Astrocyte (in vitro differentiated cells and primary cell): ENCODE results near the gene ABCC1. TPM values are rescaled to one million over a fixed set of nuclear protein-coding genes. Genes with fewer than 3 reads are reported as not detected.

Experiments
- DNase-seq: peaks from one replicate; pipeline ENCODE4 v3.0.0-alpha.2; 2010; ENCODE audit warnings: low read depth
- FAIRE-seq: peaks from 2 replicates; lab custom pipeline; 2011; peaks lifted over from hg19 to GRCh38; lab: Jason Lieb, UNC
- H2AFZ ChIP-seq: 2 replicates; pipeline ENCODE4 v1.6.0; 2012; ENCODE audit warnings: low read depth, low read length, inconsistent platforms
- H3K27ac ChIP-seq: 2 replicates; pipeline ENCODE4 v1.5.1; 2011; ENCODE audit warnings: low read depth, low read length, inconsistent platforms
- H3K27me3 ChIP-seq: 2 replicates; pipeline ENCODE4 v1.6.0; 2011; ENCODE audit warnings: low read length, inconsistent platforms; ENCODE audit not compliant: insufficient read depth
- H3K36me3 ChIP-seq: 2 replicates; pipeline ENCODE4 v1.5.1; 2011; ENCODE audit warnings: low read length, inconsistent platforms; ENCODE audit not compliant: insufficient read depth
- H3K4me1 ChIP-seq: 2 replicates; pipeline ENCODE4 v1.5.1; 2011; ENCODE audit warnings: low read length, inconsistent platforms; ENCODE audit not compliant: insufficient read depth
- H3K4me2 ChIP-seq: 2 replicates; pipeline ENCODE4 v1.6.0; 2012; ENCODE audit warnings: low read length, inconsistent platforms
- H3K4me3 ChIP-seq: 2 replicates; pipeline ENCODE4 v1.5.1; 2011; ENCODE audit warnings: low read depth, mild to moderate bottlenecking, low read length, inconsistent platforms; ENCODE audit not compliant: insufficient read depth
- H3K79me2 ChIP-seq: 2 replicates; pipeline ENCODE4 v1.6.0; 2012; ENCODE audit warnings: mild to moderate bottlenecking, low read length, inconsistent platforms; ENCODE audit not compliant: insufficient read depth
- H3K9ac ChIP-seq: 2 replicates; pipeline ENCODE4 v1.6.0; 2012; ENCODE audit warnings: mild to moderate bottlenecking, low read length, inconsistent platforms
- H3K9me3 ChIP-seq: 2 replicates; pipeline ENCODE4 v1.5.1; 2012; ENCODE audit warnings: low read depth, mild to moderate bottlenecking, low read length, inconsistent platforms; ENCODE audit not compliant: insufficient read depth
- H4K20me1 ChIP-seq: 2 replicates; pipeline ENCODE4 v1.6.0; 2012; ENCODE audit warnings: low read length, inconsistent platforms; ENCODE audit not compliant: insufficient read depth
- H3K27ac Mint-ChIP-seq: one replicate; pipeline ENCODE4 v1.8.0; 2021; ENCODE audit warnings: mild to moderate bottlenecking, mixed read lengths; ENCODE audit not compliant: unreplicated experiment
- H3K27me3 Mint-ChIP-seq: one replicate; pipeline ENCODE4 v1.8.0; 2021; ENCODE audit warnings: low read depth, mixed read lengths; ENCODE audit not compliant: unreplicated experiment
- H3K36me3 Mint-ChIP-seq: one replicate; pipeline ENCODE4 v1.8.0; 2021; ENCODE audit warnings: low read depth, mixed read lengths; ENCODE audit not compliant: unreplicated experiment
- H3K4me1 Mint-ChIP-seq: one replicate; pipeline ENCODE4 v1.8.0; 2021; ENCODE audit warnings: low read depth, mixed read lengths; ENCODE audit not compliant: unreplicated experiment
- H3K4me3 Mint-ChIP-seq: one replicate; pipeline ENCODE4 v1.8.0; 2021; ENCODE audit warnings: mild to moderate bottlenecking, moderate library complexity, mixed read lengths; ENCODE audit not compliant: unreplicated experiment
- H3K9me3 Mint-ChIP-seq: one replicate; pipeline ENCODE4 v1.8.0; 2021; ENCODE audit warnings: mild to moderate bottlenecking, mixed read lengths; ENCODE audit not compliant: unreplicated experiment
- CTCF ChIP-seq: IDR thresholded peaks from 2 replicates; pipeline ENCODE4 v1.5.1; 2011; ENCODE audit warnings: low read depth, mild to moderate bottlenecking, inconsistent platforms, low read length, moderate library complexity; ENCODE audit not compliant: insufficient read depth
- EZH2 ChIP-seq: IDR thresholded peaks from 2 replicates; pipeline ENCODE4 v1.6.1; 2012; ENCODE audit warnings: mild to moderate bottlenecking, low read length, inconsistent platforms; ENCODE audit not compliant: insufficient read depth
- total RNA-seq: library from RNA; stranded (reverse); gene quantifications from 2 replicates; pipeline ENCODE4 v1.2.1, GENCODE V29; 2021

Gene ABCC1
- total RNA-seq, 1 donor from 2014 or later: 42.1 TPM

GRCh38 chr16:16167927-16168326, 218.5 kb downstream of the ABCC1 start:
- no peak overlapping the region for H3K27ac Mint-ChIP-seq
- no peaks in the 10 kb centered on the region for H3K36me3 ChIP-seq
- no peak overlapping the region for H3K27ac ChIP-seq
- TF ChIP-seq CTCF (no peak), EZH2 (no peak)
- H3K4me1 ChIP-seq: no peaks in the 10 kb centered on the region
- no peak overlapping the region for H3K4me3 ChIP-seq
- H3K9me3 Mint-ChIP-seq: peaks cover 5% of the 10 kb centered on the region
- DNase-seq (no peak), FAIRE-seq (no peak)
- no peaks in the 10 kb centered on the region for H3K27me3 ChIP-seq
- no peak overlapping the region for H3K9ac ChIP-seq
- no peak overlapping the region for H2AFZ ChIP-seq
- H3K36me3 Mint-ChIP-seq: peaks cover 8% of the 10 kb centered on the region
- no peaks in the 10 kb centered on the region for H4K20me1 ChIP-seq
- no peaks in the 10 kb centered on the region for H3K9me3 ChIP-seq
- no peaks in the 10 kb centered on the region for H3K79me2 ChIP-seq
- H3K27me3 Mint-ChIP-seq: peaks cover 3% of the 10 kb centered on the region
- no peak overlapping the region for H3K4me3 Mint-ChIP-seq
- no peak overlapping the region for H3K4me2 ChIP-seq
- no peaks in the 10 kb centered on the region for H3K4me1 Mint-ChIP-seq

DNA sequence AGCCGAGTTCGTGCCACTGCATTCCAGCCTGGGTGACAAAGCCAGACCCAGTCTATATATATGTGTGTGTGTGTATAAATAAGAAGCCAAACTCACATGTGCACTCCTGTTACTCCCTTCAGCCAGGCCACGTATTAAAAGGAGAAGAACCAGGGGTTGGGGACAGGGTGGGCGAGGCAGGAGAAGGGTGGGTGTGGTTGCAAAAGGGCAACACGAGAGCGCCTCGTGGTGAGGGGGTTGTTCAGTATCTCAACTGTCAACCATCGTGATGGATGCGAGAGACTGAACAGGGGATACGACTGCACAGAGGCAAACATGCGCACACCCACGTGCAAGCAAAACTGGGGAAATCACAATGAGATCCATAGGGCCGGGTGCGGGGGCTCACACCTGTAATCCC, 219.0 kb downstream of the ABCC1 start:
- H3K4me1 Mint-ChIP-seq: no peaks in the 10 kb centered on the region
- no peak for TF ChIP-seq EZH2
- no peak for TF ChIP-seq CTCF
- no peak overlapping the region for H3K27ac ChIP-seq
- H3K36me3 Mint-ChIP-seq: peaks cover 7% of the 10 kb centered on the region
- H3K27ac Mint-ChIP-seq: no peak overlapping the region
- H3K4me2 ChIP-seq: no peak overlapping the region
- no peaks in the 10 kb centered on the region for H3K27me3 ChIP-seq
- no peaks in the 10 kb centered on the region for H4K20me1 ChIP-seq
- no peaks in the 10 kb centered on the region for H3K9me3 ChIP-seq
- H3K27me3 Mint-ChIP-seq: peaks cover 3% of the 10 kb centered on the region
- no peak overlapping the region for H3K4me3 ChIP-seq
- no peaks in the 10 kb centered on the region for H3K36me3 ChIP-seq
- no peak overlapping the region for H3K9ac ChIP-seq
- H3K4me3 Mint-ChIP-seq: no peak overlapping the region
- no peaks in the 10 kb centered on the region for H3K79me2 ChIP-seq
- H2AFZ ChIP-seq: no peak overlapping the region
- FAIRE-seq (no peak), DNase-seq (no peak)
- no peaks in the 10 kb centered on the region for H3K4me1 ChIP-seq
- H3K9me3 Mint-ChIP-seq: peaks cover 2% of the 10 kb centered on the region

- H3K4me1 Mint-ChIP-seq: no peaks in the 10 kb centered on the region
- Histone ChIP-seq H3K4me3 (no peak overlapping the region), H3K27ac (no peak overlapping the region), H3K36me3 (no peaks in the 10 kb centered on the region), H4K20me1 (no peaks in the 10 kb centered on the region), H3K27me3 (no peaks in the 10 kb centered on the region), H3K9ac (no peak overlapping the region), H3K79me2 (no peaks in the 10 kb centered on the region), H2AFZ (no peak overlapping the region), H3K4me2 (no peak overlapping the region), H3K9me3 (no peaks in the 10 kb centered on the region), H3K4me1 (no peaks in the 10 kb centered on the region)
- no peak overlapping the region for H3K27ac Mint-ChIP-seq
- H3K4me3 Mint-ChIP-seq: no peak overlapping the region
- DNase-seq: no peak
- peaks cover 3% of the 10 kb centered on the region for H3K36me3 Mint-ChIP-seq
- H3K27me3 Mint-ChIP-seq: peaks cover 2% of the 10 kb centered on the region
- peaks cover 2% of the 10 kb centered on the region for H3K9me3 Mint-ChIP-seq
- no peak for FAIRE-seq
- TF ChIP-seq EZH2 (no peak), CTCF (no peak)
Measured at GRCh38 chr16:16169615-16170014, 220.2 kb downstream of the ABCC1 start.
